Kidney epithelial cell (primary cell): ENCODE measurements around the gene HIRA. TPM values are rescaled to one million over a fixed set of nuclear protein-coding genes. Genes with fewer than 3 reads are reported as not detected.

Experiments used
- DNase-seq: peaks from one replicate; pipeline ENCODE4 v3.0.0-alpha.2; 2010; ENCODE audit warnings: low read depth
- H3K27me3 ChIP-seq: 2 replicates; pipeline ENCODE4 v1.6.0; 2011; ENCODE audit warnings: low read length; ENCODE audit not compliant: control insufficient read depth, insufficient read depth
- H3K36me3 ChIP-seq: 2 replicates; pipeline ENCODE4 v1.5.1; 2011; ENCODE audit warnings: low read length; ENCODE audit not compliant: control insufficient read depth, insufficient read depth
- H3K4me3 ChIP-seq: 2 replicates; pipeline ENCODE4 v1.5.1; 2011; ENCODE audit warnings: low read depth, mild to moderate bottlenecking, control low read depth, low read length
- total RNA-seq: library from RNA; depleted of rRNA; stranded (reverse); fragments of >200 nt; gene quantifications from 2 replicates; pipeline ENCODE4 v1.2.3, GENCODE V29; 2015
- TF ChIP-seq, protein P1 (sequence below): IDR thresholded peaks from 2 replicates; pipeline ENCODE4 v1.5.1; 2011; ENCODE audit warnings: mild to moderate bottlenecking, moderate library complexity, low read length, control low read depth, inconsistent platforms; ENCODE audit not compliant: insufficient read depth, poor library complexity, severe bottlenecking

HIRA gene
- total RNA-seq, 1 donor from 2014 or later = 31.8 TPM

DNA sequence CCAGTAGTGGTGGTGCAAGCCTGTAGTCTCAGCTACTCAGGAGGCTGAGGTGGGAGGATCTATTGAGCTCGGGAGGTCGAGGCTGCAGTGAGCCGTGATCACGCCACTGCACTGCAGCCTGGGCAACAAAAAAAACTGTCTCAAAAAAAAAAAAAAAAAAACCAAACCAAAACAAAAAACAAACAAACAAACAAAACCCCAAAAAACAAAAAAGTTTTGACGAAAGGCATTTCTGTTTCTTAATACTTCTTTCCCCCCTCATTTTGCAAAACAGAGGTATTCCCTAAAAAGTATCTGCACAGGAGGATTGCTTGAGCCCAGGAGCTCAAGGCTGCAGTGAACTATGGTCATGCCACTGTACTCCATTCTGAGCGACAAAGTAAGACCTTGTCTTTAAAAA, 11.2 kb downstream of the HIRA start:
- Histone ChIP-seq H3K36me3 (no peaks in the 10 kb centered on the region), H3K4me3 (no peak overlapping the region), H3K27me3 (no peaks in the 10 kb centered on the region)
- TF ChIP-seq, protein P1, sequence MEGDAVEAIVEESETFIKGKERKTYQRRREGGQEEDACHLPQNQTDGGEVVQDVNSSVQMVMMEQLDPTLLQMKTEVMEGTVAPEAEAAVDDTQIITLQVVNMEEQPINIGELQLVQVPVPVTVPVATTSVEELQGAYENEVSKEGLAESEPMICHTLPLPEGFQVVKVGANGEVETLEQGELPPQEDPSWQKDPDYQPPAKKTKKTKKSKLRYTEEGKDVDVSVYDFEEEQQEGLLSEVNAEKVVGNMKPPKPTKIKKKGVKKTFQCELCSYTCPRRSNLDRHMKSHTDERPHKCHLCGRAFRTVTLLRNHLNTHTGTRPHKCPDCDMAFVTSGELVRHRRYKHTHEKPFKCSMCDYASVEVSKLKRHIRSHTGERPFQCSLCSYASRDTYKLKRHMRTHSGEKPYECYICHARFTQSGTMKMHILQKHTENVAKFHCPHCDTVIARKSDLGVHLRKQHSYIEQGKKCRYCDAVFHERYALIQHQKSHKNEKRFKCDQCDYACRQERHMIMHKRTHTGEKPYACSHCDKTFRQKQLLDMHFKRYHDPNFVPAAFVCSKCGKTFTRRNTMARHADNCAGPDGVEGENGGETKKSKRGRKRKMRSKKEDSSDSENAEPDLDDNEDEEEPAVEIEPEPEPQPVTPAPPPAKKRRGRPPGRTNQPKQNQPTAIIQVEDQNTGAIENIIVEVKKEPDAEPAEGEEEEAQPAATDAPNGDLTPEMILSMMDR = no peak
- DNase-seq = no peak

DNA sequence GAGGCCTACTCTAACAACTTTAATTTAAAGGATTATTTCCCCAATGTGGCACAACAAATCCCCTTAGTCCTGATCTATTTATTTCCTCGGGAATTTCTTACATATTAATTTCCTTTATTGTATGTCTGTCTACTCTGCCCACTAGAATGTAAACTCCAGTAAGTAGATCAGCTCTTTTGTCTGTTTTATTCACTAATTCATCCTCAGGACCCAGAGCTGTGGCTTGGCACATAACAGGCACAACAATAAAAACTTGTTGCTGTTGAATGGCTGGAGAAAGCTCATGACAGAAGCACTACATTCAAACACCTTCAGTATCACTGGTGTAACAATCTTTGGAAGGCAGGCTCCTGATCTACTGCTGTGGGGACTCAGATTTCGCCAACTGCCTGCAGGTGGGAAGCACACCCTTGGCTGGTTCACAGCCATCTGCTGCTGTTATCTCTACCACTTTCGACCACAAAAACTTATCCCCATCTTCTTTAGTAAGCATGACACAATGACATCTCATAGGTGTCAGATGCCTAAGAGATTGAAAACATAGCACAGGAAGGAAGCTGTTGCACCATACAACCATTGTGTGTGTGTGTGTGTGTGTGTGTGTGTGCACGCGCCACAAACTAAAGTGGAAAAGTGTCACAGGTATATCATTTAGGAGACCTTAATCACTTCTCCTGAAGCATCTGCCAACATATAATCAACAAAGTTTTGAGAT, 11.9 kb downstream of the HIRA start:
- TF ChIP-seq, protein P1 = no peak
- Histone ChIP-seq H3K27me3 (no peaks in the 10 kb centered on the region), H3K36me3 (no peaks in the 10 kb centered on the region), H3K4me3 (no peak overlapping the region)
- DNase-seq = no peak

DNA sequence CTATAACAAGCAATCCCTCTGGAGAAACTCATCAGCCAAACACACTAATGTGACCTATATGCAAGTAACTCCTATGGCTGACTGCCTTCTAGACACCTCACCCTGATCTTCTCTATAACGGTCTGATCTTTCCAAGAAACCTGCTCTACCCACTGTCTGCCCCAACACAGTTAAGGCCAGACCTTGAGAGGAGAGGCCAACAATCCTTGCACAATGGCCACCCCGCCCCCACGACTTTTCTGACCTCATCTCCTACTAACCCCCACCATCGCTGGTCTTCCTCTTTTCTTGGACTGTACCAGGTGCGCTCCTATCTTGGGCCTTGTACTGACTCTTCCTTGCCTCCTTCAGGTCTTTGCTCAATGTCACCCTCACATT, 12.5 kb downstream of the HIRA start:
- DNase-seq = no peak
- Histone ChIP-seq H3K27me3 (no peaks in the 10 kb centered on the region), H3K36me3 (no peaks in the 10 kb centered on the region), H3K4me3 (no peak overlapping the region)
- TF ChIP-seq, protein P1 = no peak

DNA sequence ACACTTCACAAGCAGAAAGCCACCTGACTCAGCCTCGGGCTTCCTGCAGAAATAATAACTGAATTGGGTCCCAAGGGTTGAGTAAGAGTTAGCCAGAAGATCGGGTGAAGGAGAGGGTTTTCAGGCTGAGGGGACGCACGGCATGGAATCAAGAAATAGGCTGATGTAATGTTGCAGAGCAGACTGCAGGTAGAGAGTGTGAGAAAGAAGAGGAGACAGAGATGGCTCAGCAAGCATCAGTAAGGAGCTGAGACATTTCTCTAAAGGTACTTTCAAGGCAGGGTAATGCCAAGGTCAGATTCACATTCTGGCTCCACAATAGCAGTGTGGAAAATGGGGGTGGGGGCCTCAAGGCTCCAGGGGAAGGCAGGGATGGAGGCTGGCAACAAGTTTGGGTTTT, 18.6 kb downstream of the HIRA start:
- Histone ChIP-seq H3K36me3 (peaks cover under 1% of the 10 kb centered on the region), H3K4me3 (no peak overlapping the region), H3K27me3 (no peaks in the 10 kb centered on the region)
- no peak for DNase-seq
- TF ChIP-seq, protein P1 = no peak

DNA sequence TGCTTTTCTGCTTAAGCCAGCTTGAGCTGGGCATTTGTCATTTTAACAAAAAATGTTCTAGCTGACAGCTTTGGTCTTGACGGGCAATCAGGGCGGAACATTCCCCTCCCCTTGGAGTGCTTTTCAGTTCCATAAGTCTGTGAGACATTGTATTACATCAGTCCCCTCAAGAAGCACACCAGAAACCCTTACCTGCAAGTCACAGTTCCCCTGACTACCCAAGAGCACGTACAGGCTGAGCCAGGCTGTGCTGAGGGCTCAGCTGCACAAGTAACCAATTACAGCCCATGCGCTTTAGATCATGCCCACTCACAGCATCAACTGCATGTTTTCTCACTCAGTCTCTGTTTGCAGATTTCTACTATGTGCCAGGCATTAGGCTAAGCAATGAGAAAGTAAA, 19.1 kb downstream of the HIRA start:
- no peak overlapping the region for H3K4me3 ChIP-seq
- peaks cover 1% of the 10 kb centered on the region for H3K36me3 ChIP-seq
- TF ChIP-seq, protein P1 = no peak

DNA sequence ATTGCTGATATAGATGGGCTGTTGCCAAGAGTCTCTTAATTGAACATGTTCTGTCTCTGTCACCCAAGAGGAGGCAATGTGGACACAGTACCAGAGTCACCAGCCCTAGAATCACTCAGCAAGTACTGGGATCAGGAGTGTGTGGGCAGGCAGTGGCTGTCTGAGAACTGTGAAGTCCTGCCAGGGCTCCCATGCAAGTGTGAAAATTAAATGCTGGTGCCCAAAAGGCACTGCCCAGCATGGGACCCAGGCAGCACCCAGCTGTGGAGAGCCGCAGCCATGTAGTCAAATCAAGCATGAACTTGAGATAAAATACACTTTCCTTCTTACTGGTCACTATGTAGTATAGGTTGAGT, 19.9 kb downstream of the HIRA start:
- Histone ChIP-seq H3K36me3 (peaks cover 3% of the 10 kb centered on the region), H3K4me3 (no peak overlapping the region), H3K27me3 (no peaks in the 10 kb centered on the region)
- no peak for DNase-seq
- TF ChIP-seq, protein P1 = no peak

More for the DNA sequence above, 19.1 kb downstream of the HIRA start:
- H3K27me3 ChIP-seq = no peaks in the 10 kb centered on the region
- DNase-seq = no peak
